ELR (cell line): Measurements from ENCODE around the gene RDH13.
"Not testable (repeated sequence)": the region's sequence is repeated elsewhere in the genome, so short reads cannot be mapped to it uniquely, and the experiment has no call there.

Source experiments
- DNase-seq: peaks from one replicate; pipeline ENCODE4 v3.0.0-alpha.2; 2015; ENCODE audit warnings: low read depth

Gene RDH13

GRCh38 chr19:55044771-55045716, 17.9 kb downstream of the RDH13 start:
- no peak for DNase-seq

GRCh38 chr19:55044286-55044685, 18.7 kb downstream of the RDH13 start:
- DNase-seq, result no peak

- no peak for DNase-seq
These were observed 20.3 kb downstream of the RDH13 start for GRCh38 chr19:55042688-55043087.

- no peak for DNase-seq
These were observed 20.6 kb downstream of the RDH13 start for GRCh38 chr19:55042344-55042678.

- DNase-seq, result no peak
These were observed 21.2 kb downstream of the RDH13 start for GRCh38 chr19:55041627-55042343.

GRCh38 chr19:55041244-55041626, 21.7 kb downstream of the RDH13 start:
- no peak for DNase-seq

GRCh38 chr19:55040654-55041053, 22.3 kb downstream of the RDH13 start:
- not testable (repeated sequence) for DNase-seq

GRCh38 chr19:55037603-55038002, 25.3 kb downstream of the RDH13 start:
- not testable (repeated sequence) for DNase-seq

- no peak for DNase-seq
These were observed 26.9 kb downstream of the RDH13 start for GRCh38 chr19:55036058-55036457.

GRCh38 chr19:55034751-55035150, 28.2 kb downstream of the RDH13 start:
- no peak for DNase-seq

- DNase-seq, result not testable (repeated sequence)
These were observed 29.8 kb downstream of the RDH13 start for GRCh38 chr19:55032976-55033643.

- DNase-seq, result no peak
These were observed 30.7 kb downstream of the RDH13 start for GRCh38 chr19:55032170-55032800.

GRCh38 chr19:55031178-55031577, 31.8 kb downstream of the RDH13 start:
- DNase-seq, result no peak

- DNase-seq, result no peak
These were observed 34.2 kb downstream of the RDH13 start for GRCh38 chr19:55028757-55029156.

GRCh38 chr19:55027472-55028337, 35.2 kb downstream of the RDH13 start:
- no peak for DNase-seq

GRCh38 chr19:55027140-55027471, 35.8 kb downstream of the RDH13 start:
- not testable (repeated sequence) for DNase-seq

- no peak for DNase-seq
These were observed 38.8 kb downstream of the RDH13 start for GRCh38 chr19:55024111-55024510.

- not testable (repeated sequence) for DNase-seq
These were observed 42.6 kb downstream of the RDH13 start for GRCh38 chr19:55020351-55020750.

- DNase-seq, result no peak
These were observed 44.3 kb downstream of the RDH13 start for GRCh38 chr19:55018633-55019032.

- DNase-seq, result no peak
These were observed 44.7 kb downstream of the RDH13 start for GRCh38 chr19:55018216-55018615.

- no peak for DNase-seq
These were observed 46.9 kb downstream of the RDH13 start for GRCh38 chr19:55016017-55016416.
